Stimulated activated CD8-positive, alpha-beta memory T cell treated with anti-CD3 and anti-CD28 coated beads, Interleukin-12 subunit alpha, Interleukin-12 subunit beta, amount 100 ng/mL, for 4 hours (primary cell): ENCODE measurements around the gene ITPKC.

Source experiments
- DNase-seq: peaks from one replicate; pipeline ENCODE4 v3.0.0-alpha.2; 2020; ENCODE audit warnings: low read depth

ITPKC gene

DNA sequence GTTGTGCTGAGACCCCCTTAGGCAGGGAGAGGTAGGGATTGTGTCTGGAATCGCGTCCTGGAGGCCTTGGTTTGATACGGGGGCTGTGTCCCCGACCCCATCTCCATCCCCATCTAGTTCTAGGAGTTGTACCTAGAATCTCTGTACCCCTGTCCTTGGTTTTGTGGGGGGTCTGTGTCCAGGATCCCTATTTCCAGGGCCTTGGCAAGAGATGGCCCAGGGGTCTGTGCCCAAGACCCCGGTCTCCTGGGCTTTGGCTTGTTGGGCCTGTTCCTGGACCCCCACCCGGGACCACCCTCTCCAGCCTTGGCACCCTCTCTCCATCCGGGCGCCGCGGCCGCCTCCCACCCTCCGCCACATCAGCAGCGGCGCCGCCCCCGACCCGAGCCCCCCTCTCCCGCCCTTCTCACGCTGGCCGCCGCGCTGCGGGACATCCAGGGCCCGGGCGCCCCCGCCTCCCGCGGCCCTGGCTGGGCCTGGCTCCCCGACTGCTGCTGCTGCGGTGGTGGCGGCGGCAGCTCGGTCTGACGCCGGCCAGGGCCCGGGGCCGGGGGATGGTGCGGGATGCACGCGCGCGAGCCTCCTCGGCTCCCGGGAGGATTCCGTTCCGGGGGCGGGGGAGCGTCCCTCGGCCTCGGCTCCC is 26.7 kb upstream of the ITPKC start, which contains the start of gene NUMBL:
Gene NUMBL (minus strand): TSS at position 602 of the 643 bp plus-strand sequence. CDS start 168 bp downstream, at position 434.
- DNase-seq = no peak

DNA sequence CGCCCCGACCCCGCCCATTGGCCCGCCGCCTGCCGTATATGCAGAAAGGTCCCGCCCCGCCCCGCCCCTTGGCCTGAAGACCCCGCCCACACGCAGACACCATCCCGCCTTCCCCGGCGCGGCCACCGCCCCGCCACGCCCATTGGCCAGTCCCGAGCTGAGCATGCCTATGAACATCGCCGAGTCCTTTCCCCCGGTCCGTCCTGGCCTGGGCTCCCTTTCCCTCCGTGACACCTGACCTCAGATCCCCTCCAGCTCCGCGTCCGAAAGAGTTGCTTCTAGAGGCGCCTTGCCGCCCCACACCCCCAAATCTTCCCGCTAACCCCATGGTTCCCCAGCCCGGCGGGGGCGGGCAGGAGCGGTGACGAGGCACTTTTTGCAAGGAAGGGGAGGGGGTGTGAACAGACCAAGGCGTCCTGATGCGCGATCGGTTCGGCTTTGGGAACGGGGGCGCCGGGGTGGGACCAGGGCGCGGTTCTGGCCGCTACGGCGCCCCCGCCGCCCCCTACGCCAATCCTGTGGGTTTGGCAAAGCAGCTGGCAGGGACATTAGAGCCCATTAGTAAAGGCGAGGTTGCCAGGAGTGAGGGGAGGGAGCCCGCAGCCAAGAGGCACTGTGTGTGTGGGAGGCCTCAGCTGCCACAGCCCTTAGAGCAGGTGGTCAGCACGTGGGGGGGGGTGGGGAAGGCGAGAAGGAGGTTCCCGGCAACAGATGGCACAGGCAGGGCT is 26.1 kb upstream of the ITPKC start:
- DNase-seq = peak; percentile 78

DNA sequence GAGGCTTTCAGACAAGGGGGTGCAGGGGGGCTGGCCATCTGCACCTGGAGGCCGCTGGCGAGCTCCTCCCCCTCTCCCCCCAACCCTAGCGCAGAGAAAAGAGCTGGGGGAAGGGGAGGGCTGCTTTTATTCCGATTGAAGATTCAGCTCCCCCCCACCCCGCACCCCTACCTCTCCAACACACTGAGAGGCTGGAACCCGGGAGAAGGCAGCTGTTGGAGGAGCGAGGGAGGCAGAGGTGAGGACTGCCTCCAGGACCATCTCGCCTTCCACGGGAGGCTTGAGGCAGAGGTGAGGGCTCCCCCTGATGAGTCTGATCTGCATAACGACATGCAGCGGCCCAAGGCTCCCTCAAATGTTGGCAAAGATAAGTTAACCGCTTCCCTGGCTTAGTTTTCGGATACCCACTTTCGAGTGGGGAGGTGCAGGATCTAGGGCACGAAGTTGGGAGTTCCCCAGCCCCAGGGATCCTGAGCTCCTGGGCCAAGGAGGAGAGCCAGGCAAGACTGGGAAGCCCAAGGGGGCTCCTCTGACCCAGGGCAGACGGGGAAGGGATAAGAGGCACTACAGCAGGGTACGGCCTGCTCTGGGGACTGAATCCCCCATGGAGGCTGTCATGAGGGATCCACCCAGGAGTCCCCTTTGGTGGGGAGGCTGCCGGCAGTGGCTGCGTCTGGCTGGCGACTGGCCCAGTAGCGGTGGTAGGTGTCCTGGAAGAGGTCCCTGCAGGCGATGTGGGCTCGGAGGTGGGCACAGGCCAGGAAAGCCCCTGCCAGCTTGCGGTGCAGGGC is 25.3 kb upstream of the ITPKC start:
- DNase-seq = no peak

DNA sequence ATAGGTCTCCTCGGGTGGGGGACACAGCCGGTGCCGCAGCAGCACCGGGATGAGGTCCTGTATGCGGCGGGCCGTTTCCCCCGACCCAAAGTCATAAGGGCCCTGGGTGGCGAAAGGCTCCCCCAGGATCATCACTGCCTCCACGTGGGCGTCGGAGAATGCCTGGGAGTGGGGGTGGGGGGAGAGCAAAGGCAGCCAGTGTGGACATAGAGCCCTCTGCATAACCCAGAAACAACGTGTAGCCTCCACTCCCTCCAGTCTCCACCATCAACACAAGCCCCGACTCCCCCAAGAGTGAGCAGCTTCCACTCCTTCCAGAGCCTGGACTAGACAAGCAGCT is 24.7 kb upstream of the ITPKC start:
- no peak for DNase-seq

DNA sequence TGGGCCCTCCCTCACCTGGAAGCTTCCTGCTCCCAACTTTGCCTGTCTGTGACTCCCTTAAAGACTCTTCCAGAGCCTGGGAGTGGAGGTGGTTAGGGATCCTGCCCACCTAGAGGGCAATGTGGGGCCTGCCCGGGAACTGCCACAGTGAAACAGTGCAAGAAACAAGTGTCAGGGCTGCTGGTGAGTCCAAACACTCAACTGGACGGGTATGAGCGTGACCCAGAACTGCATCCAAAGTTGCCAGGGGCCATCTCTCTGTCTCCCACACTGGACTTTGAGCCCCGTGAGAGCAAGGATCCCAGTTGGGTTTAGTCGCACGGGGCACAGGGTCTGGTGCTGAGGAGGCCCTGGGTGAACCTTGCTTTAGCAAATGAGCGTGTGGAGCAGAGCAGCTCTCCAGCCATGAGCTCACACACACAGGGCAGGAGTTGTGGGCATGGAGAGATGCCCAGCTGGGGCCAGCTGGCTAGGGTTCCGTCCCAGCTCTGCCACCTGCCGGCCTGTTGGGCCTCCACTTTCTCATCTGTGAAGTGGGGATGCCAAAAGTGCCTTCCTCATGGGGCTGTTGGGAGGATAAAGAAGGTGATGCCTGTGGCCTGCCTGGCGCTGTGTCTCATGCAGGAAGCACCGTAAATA is 23.6 kb upstream of the ITPKC start:
- DNase-seq = no peak

DNA sequence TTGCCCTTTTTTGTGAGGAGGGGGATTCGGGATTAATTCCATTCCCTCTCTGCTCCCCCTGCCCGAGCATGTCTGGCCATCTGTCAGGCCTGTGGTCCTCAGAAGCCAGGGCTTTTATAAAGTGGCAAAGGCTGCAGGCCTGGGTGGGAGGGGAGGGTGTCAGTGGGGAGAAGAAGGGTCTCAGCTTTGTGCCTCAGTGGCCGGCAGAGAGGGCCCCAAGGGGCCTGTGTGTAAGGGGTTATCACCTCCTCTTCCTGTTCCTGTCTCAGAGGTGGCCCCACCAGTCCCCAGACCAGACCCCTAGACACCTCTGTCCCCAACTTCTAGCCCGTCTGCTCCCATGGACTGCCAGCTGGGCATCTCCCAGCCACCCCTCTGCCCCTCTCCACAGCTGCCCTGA is 23.0 kb upstream of the ITPKC start:
- DNase-seq = no peak

DNA sequence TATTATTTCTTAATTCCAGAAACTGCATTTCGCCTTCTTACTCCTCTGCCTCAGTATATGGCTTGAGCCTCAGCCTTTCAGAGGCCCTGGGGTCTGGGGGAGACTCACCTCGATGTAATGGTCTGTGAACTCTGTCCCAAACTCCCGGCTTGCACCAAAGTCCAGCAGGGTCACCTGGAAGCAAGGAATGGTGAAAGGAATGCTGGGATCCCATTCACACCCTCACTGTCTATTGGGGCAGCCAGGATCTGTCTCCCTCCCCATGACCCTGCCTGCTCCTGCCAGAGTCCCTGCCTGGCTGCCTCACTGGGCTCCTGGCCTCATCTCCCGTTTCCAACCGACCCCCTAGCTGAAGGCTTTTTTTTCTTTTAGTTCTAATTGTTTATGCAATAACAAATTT is 21.0 kb upstream of the ITPKC start:
- no peak for DNase-seq

DNA sequence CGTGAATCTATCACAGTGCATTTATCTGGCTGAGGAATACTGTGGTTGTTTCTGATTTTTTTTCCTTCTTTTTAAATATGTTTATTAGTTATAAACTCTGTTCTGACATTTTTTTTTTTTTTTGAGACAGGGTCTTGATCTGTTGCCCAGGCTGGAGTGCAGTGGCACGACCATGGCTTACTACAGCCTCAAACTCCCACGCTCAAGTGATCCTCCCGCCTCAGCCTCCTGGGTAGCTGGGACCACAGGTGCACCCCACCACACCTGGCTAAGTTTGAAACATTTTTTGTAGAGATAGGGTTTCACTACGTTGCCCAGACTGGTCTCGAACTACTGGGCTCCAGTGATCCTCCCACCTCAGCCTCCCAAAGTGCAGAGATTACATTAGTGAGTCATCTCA is 19.9 kb upstream of the ITPKC start:
- no peak for DNase-seq

DNA sequence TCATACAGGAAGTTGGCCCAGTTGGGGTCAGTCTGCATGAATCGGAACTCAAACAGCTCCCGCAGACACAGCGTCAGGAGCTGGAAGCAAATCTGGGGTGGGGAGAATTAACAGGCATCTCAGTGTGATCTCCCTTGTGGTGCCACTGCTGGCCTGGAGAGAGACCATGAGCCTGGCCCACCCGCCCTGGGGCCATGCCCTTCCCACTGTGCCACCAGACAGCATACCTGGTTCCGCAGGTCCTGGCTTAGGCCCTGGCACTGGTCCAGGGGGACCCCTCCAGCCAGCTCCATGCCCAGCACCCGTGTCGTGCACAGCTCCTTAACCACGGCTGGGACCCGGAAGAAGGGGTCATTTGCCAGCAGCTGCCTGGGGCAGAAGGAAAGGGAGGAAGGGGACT is 16.8 kb upstream of the ITPKC start:
- DNase-seq = no peak

DNA sequence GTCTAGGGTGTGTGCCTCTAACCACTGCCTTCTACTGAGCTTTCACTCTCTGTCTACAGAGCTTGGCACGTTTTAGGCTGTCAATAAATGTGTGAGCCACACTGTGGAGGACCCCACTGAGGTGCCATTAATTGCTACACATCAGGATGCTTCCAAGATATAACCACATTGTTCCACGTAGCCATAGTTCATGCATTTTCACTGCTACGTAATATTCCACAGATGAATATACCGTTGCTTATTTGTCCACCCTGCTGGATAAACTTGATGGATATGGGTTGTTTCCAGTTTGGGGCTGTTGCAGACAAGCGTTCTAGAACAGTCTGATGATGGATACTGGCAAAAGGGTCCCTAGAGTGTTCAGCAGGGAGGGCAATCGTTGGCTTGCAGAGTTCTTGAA is 15.2 kb upstream of the ITPKC start:
- DNase-seq = no peak

DNA sequence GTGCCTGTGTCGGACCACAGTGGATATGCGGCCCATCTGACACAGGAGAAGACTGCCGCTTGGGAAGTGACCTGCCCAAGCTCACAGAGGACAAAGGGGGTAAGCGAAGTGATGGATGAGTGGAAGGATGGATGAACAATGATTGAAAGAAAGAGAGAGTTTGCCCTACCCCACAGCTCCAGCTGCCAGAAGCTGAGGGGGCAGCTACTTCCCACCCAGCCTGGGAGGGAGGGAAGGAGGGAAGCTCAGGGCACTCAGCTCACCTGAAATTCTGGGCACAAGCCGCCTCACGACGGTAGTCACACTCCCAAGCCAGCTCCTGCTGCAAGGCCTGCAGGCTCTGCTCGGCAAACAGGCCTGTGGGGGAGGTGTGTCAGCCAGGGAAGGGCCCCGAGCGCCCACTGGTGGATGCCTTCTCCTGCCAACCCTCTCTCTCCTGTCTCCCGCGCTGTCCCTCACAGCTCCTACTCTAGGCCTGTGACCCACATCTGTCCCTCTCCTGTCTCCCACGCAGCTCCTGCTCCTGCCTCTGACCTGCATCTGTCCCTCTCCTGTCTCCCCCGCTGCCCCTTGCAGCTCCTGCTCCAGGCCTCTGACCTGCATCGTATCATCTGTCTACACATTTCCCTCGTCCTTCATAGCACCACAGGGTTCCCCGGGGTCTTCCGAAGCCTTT is 14.4 kb upstream of the ITPKC start:
- DNase-seq = no peak

DNA sequence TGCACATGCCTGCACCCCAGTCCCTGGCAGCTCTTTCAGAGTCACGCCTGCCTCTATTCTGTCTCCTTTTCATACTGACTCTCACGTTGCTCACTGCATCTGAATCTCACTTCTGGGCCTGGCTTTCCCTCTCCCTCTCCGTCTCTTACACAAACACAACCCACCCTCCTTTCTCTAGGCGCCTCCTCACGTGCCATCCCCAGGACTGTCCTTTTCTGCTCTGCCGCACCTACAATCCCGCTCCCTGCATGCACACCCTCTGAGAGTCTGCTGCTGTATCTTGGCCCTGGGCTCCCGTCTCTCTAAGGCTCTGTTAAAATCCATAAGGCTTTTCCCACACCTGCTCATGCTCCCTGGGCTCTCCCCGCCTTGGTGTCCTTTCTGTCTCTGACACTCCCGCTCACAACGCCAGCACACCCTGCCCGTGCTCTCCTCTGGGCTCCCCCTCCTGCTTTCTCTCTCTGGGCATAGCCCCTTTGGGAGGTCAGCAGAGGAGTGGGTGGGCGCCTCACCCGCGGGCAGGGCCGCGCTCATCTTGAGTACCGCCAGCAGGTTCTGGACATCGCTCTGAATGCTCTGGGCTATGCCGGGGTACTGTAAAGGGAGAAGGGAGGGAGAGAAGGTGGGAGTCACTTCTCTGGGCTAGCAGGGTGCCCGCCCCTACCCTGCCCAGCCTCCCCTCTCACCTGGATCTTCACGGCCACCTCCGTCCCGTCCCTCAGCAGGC is 13.7 kb upstream of the ITPKC start:
- no peak for DNase-seq

DNA sequence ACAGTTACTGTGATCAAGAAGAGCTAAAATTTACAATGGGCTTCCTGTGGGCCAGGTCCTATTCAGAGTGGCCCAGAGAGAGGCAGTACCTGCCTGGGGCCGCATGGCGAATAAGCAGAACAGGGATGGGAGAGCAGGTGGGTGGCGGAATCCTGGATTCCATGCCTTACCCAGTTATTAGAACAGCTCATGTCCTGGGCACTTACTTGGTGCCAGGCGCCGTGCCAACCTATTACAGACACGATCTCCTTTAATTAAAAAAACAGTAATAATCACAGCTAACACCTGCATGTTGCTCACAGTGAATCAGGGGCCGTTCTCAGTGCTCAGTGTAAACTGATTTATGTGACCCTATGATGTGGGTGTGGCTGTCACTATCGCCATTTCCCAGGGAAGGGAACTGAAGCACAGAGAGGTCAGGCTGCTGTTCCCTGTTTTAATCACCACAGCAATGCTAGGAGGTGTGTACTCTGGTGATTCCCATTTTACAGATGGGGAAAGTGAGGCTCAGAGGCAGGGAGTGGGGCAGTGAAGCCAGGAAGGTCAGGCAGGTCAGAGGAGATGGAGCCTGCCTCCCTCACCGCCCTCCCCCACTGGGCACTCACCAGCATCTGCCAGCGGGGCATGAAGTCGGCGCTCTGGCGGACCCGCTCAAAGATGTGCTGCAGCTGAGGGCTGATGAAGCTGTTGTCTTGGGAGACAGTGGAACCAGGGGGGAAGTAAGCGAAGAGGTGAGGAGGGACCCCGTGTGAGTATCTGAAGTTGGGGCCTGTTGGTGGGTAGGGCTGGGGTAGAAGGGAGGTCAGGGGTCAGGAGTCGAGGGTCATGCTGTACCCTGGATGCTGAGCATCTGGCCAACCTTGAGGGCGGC is 12.2 kb upstream of the ITPKC start:
- no peak for DNase-seq

DNA sequence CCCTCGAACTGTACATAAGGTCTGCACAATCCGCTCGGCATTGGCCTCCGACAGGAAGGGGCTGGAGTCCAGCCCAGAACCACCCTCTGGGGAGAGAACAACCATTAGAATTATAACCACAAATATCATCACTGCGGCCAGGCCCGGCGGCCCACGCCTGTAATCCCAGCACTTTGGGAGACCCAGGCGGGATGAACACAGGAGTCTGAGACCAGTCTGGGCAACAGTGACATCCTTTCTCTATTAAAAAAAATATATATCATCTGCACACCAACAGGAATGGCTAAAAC is 11.6 kb upstream of the ITPKC start:
- DNase-seq = no peak

DNA sequence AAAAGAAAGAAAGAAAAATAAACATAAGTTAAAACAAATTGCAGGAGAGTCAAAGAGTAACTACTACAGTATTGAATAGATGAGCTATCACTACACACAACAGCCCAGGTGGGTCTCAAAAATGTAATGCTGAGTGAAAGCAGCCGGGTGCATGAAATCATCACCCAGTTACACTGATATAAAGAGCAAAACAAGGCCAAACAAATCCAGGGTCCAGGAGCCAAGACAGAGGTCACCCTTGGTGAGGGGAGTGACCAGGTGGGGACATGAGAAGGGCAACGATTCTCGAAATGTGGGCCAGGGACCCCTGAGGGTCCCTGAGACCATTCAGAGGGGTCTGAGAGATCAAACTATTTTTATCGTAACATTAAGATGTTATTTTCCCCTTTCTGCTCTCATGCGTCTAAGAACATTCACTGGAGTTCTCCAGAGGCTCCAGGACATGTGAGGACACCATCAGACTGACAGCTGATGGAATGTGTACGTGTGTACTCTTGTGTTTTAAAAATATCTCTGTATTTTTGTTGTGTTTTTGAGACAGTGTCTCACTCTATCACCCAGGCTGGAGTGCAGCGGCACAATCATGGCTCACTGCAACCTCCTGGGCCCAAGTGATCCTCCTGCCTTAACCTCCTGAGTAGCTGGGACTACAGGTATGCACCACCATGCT is 10.8 kb upstream of the ITPKC start:
- no peak for DNase-seq

DNA sequence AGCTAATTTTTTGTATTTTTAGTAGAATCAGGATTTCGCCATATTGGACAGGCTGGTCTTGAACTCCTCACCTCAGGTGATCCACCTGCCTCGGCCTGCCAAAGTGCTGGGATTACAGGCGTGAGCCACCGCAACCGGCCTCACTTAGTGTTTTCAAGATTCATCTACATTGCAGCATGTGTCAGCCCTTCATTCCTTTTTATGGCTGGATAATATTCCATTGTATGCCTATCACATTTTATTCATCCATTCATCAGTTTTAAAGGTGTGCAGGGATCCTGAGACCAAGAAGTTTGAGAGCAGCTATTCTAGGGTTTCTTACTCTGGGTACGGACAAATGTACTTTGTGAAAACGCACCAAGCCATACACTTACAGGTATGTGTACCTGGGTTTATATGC is 9.3 kb upstream of the ITPKC start:
- DNase-seq = no peak

DNA sequence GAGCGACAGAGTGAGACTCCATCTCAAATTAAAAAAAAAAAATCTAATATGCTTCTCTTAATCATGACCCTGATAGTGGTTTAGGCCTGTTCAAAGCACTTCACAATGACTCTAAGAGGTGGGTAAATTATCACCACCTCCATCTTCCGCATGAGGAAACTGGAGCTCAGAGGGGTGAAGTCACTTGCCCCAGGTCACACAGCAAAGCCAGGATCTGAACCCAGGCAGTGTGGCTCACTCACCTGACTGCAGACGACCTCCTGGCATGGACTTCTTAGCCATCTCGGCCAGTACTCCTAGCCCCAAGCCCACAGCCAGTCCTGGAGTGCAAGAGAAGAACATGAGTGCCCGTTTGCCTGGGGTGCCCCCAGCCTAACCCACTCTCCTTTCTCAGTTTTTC is 7.1 kb upstream of the ITPKC start:
- no peak for DNase-seq

DNA sequence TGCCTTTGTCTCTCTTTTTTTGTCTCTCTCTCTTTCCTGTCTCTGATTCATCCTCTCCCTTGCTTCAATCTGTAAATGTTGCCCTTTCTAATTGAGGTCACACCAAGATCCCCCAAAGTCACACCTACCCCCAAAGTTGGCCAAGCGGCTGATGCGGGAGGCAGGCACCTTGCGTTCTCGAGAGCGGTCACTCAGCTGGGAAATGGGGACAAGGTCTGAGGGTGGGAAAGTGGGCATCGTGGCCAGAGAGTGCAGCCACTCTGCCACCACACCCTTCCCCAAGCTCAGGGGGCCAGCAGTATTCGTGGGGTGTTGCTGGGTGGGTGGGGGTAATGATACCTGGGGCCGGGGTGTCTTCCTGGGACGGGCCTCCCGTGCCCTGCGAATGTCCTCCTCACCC is 3.0 kb upstream of the ITPKC start:
- DNase-seq = no peak

DNA sequence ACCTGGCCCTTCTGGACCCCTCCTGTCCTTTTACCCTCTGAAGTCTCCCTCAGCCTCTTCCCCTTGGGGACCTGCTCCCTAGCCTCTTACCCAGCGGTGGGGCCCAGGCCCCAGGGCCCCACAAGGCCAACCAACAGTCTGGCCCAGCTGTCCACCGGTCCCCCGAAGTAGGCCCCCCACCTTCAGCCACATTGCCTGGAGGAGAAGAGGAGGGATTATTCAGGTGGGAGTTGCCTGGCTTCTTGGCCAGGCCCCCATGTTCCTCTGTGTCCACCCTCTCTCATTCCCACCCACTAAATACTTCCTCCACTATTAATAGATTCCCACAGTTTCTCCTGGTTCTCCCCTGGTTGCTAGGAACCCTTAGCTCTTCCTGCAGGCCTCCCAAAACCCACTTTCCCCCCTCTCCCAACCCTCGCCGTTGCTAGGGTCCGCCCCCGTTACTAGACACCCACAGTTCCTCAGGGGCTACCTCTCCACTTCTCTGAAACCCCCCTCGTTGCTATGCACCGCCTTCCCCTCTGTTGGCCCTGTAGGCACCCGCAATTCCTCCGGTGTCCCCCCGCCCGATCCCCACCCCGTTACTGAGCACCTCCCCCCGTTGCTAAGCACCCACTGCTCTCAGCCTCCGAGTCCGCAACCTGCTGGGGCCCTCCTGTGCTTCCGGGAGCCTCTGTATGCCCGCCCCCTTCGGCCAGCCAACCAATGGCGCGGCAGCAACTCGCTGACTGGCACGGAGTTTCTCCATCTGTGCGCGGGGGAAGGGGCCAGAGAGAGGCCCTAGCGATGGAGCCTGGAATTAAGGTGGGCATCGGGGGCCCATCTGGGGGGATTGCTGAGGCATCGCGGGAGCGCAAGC is 2.2 kb upstream of the ITPKC start:
- peak; percentile 83 for DNase-seq
